GM19043 (cell line): ENCODE measurements around the gene CS.

Source experiments
- ATAC-seq: cut with Tn5 transposase; IDR thresholded peaks from one replicate; pipeline ENCODE4 v1.9.1; 2021; ENCODE audit warnings: low read depth; ENCODE audit not compliant: unreplicated experiment

CS gene

GRCh38 chr12:56255671-56256070 lies 44.5 kb downstream of the CS start:
- no peak for ATAC-seq

- no peak for ATAC-seq
Observed at GRCh38 chr12:56253091-56253490, 47.0 kb downstream of the CS start.

- ATAC-seq = no peak
Observed at GRCh38 chr12:56252649-56253048, 47.5 kb downstream of the CS start.

- ATAC-seq = no peak
Observed at GRCh38 chr12:56248711-56249110, 51.4 kb downstream of the CS start.

GRCh38 chr12:56247923-56248322 lies 52.2 kb downstream of the CS start:
- ATAC-seq = no peak

GRCh38 chr12:56244494-56244893 lies 55.6 kb downstream of the CS start:
- no peak for ATAC-seq

GRCh38 chr12:56243731-56244181 lies 56.4 kb downstream of the CS start:
- ATAC-seq = no peak

- ATAC-seq = no peak
Observed at GRCh38 chr12:56242986-56243385, 57.1 kb downstream of the CS start.

- ATAC-seq = no peak
Observed at GRCh38 chr12:56241424-56242303, 58.5 kb downstream of the CS start.

- ATAC-seq = no peak
Observed at GRCh38 chr12:56237552-56237951, 62.6 kb downstream of the CS start.

GRCh38 chr12:56236985-56237384 lies 63.1 kb downstream of the CS start:
- ATAC-seq = no peak

GRCh38 chr12:56236091-56236490 lies 64.0 kb downstream of the CS start:
- ATAC-seq = no peak

- no peak for ATAC-seq
Observed at GRCh38 chr12:56234746-56235436, 65.2 kb downstream of the CS start.

GRCh38 chr12:56231184-56231582 lies 68.9 kb downstream of the CS start:
- ATAC-seq = no peak

- ATAC-seq = no peak
Observed at GRCh38 chr12:56230432-56231183, 69.5 kb downstream of the CS start.

GRCh38 chr12:56229916-56230431 lies 70.2 kb downstream of the CS start, which contains the start of gene SLC39A5:
SLC39A5 (plus strand) TSS chr12:56230051; CDS start chr12:56231275, 1,224 bp downstream.
- no peak for ATAC-seq

GRCh38 chr12:56229082-56229481 lies 71.0 kb downstream of the CS start:
- ATAC-seq = no peak

- no peak for ATAC-seq
Observed at GRCh38 chr12:56224954-56225353, 75.2 kb downstream of the CS start.

GRCh38 chr12:56224102-56224701 lies 75.9 kb downstream of the CS start, which contains the start of gene NABP2:
NABP2 (plus strand) TSS chr12:56224342; CDS start chr12:56224857, 515 bp downstream.
- ATAC-seq = peak; percentile 68

GRCh38 chr12:56223571-56224101 lies 76.5 kb downstream of the CS start:
- no peak for ATAC-seq
